RPMI8226 (cell line): ENCODE measurements around the gene USP17L12.
"Not testable (repeated sequence)": the region's sequence is repeated elsewhere in the genome, so short reads cannot be mapped to it uniquely, and the experiment has no call there.

Experiments used
- DNase-seq: peaks from one replicate; pipeline ENCODE4 v3.0.0-alpha.2; 2015

USP17L12 gene, protein sequence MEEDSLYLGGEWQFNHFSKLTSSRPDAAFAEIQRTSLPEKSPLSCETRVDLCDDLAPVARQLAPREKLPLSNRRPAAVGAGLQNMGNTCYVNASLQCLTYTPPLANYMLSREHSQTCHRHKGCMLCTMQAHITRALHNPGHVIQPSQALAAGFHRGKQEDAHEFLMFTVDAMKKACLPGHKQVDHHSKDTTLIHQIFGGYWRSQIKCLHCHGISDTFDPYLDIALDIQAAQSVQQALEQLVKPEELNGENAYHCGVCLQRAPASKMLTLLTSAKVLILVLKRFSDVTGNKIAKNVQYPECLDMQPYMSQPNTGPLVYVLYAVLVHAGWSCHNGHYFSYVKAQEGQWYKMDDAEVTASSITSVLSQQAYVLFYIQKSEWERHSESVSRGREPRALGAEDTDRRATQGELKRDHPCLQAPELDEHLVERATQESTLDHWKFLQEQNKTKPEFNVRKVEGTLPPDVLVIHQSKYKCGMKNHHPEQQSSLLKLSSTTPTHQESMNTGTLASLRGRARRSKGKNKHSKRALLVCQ

DNA sequence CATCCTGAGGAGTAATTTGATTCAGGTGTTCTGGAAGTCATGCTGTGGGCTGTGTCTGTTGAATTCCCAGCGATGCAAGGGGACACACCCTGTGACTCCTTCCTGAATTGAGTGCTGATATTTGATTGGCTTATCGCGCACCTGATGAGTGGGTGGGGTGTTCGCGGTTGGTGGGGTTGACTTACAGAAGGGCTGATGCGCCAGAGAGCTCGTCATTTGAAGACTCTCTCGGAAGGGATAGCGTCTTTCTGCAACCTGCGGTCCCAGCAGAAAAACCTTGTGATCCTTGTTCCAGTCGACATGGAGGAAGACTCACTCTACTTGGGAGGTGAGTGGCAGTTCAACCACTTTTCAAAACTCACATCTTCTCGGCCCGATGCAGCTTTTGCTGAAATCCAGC lies at the start of gene USP17L12:
USP17L12 (plus strand) TSS at position 301 of the 400 bp plus-strand sequence; CDS start at position 301, 0 bp downstream.
- DNase-seq = not testable (repeated sequence)

DNA sequence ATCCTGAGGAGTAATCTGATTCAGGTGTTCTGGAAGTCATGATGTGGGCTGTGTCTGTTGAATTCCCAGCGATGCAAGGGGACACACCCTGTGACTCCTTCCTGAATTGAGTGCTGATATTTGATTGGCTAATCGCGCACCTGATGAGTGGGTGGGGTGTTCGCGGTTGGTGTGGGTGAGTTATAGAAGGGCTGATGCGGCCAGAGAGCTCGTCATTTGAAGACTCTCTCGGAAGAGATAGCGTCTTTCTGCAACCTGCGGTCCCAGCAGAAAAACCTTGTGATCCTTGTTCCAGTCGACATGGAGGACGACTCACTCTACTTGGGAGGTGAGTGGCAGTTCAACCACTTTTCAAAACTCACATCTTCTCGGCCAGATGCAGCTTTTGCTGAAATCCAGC lies 9.6 kb upstream of the USP17L12 start, which contains the start of gene USP17L10:
USP17L10 (plus strand) TSS at position 301 of the 400 bp plus-strand sequence; CDS start at position 301, 0 bp downstream.
- DNase-seq = not testable (repeated sequence)

DNA sequence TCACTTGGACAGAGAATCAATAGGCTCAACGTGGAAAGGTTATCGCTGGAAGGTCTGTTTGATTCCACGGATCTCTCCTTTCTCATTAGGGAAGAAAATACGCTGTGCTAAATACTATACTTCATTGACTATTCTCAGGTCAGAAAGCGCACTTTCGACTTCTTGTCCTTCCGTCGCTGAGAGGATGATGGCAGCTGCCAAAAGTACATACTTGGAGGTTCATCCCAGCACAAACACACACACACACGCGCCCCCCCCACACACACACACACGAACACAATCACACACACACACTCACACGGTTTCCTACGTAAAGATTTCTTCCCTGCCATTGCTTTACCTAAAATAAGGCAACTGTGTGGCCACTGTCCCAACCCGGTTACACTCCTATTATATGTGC lies 5.3 kb upstream of the USP17L12 start:
- DNase-seq = not testable (repeated sequence)

DNA sequence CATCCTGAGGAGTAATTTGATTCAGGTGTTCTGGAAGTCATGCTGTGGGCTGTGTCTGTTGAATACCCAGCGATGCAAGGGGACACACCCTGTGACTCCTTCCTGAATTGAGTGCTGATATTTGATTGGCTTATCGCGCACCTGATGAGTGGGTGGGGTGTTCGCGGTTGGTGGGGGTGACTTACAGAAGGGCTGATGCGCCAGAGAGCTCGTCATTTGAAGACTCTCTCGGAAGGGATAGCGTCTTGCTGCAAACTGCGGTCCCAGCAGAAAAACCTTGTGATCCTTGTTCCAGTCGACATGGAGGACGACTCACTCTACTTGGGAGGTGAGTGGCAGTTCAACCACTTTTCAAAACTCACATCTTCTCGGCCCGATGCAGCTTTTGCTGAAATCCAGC lies 4.8 kb upstream of the USP17L12 start, which contains the start of gene USP17L11:
USP17L11 (plus strand) TSS at position 301 of the 400 bp plus-strand sequence; CDS start at position 301, 0 bp downstream.
- DNase-seq = not testable (repeated sequence)

DNA sequence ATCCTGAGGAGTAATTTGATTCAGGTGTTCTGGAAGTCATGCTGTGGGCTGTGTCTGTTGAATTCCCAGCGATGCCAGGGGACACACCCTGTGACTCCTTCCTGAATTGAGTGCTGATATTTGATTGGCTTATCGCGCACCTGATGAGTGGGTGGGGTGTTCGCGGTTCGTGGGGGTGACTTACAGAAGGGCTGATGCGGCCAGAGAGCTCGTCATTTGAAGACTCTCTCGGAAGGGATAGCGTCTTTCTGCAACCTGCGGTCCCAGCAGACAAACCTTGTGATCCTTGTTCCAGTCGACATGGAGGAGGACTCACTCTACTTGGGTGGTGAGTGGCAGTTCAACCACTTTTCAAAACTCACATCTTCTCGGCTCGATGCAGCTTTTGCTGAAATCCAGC lies 4.6 kb downstream of the USP17L12 start, which contains the start of gene USP17L13:
USP17L13 (plus strand) TSS at position 301 of the 400 bp plus-strand sequence; CDS start at position 301, 0 bp downstream.
- DNase-seq = not testable (repeated sequence)

DNA sequence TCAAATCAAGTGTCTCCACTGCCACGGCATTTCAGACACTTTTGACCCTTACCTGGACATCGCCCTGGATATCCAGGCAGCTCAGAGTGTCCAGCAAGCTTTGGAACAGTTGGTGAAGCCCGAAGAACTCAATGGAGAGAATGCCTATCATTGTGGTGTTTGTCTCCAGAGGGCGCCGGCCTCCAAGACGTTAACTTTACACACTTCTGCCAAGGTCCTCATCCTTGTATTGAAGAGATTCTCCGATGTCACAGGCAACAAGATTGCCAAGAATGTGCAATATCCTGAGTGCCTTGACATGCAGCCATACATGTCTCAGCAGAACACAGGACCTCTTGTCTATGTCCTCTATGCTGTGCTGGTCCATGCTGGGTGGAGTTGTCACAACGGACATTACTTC lies 10.3 kb downstream of the USP17L12 start:
- DNase-seq = not testable (repeated sequence)

DNA sequence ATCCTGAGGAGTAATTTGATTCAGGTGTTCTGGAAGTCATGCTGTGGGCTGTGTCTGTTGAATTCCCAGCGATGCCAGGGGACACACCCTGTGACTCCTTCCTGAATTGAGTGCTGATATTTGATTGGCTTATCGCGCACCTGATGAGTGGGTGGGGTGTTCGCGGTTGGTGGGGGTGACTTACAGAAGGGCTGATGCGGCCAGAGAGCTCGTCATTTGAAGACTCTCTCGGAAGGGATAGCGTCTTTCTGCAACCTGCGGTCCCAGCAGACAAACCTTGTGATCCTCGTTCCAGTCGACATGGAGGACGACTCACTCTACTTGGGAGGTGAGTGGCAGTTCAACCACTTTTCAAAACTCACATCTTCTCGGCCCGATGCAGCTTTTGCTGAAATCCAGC lies 14.1 kb downstream of the USP17L12 start, which contains the start of gene USP17L15:
USP17L15 (plus strand) TSS at position 301 of the 400 bp plus-strand sequence; CDS start at position 301, 0 bp downstream.
- not testable (repeated sequence) for DNase-seq

DNA sequence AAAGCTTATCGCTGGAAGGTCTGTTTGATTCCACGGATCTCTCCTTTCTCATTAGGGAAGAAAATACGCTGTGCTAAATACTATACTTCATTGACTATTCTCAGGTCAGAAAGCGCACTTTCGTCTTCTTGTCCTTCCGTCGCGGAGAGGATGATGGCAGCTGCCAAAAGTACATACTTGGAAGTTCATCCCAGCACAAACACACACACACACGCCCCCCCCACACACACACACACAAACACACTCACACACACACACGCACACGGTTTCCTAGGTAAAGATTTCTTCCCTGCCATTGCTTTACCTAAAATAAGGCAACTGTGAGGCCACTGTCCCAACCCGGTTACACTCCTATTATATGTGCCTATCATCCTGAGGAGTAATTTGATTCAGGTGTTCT lies 18.5 kb downstream of the USP17L12 start:
- DNase-seq = not testable (repeated sequence)

DNA sequence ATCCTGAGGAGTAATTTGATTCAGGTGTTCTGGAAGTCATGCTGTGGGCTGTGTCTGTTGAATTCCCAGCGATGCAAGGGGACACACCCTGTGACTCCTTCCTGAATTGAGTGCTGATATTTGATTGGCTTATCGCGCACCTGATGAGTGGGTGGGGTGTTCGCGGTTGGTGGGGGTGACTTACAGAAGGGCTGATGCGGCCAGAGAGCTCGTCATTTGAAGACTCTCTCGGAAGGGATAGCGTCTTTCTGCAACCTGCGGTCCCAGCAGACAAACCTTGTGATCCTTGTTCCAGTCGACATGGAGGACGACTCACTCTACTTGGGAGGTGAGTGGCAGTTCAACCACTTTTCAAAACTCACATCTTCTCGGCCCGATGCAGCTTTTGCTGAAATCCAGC lies 23.6 kb downstream of the USP17L12 start, which contains the start of gene USP17L17:
USP17L17 (plus strand) TSS at position 301 of the 400 bp plus-strand sequence; CDS start at position 301, 0 bp downstream.
- DNase-seq = not testable (repeated sequence)

DNA sequence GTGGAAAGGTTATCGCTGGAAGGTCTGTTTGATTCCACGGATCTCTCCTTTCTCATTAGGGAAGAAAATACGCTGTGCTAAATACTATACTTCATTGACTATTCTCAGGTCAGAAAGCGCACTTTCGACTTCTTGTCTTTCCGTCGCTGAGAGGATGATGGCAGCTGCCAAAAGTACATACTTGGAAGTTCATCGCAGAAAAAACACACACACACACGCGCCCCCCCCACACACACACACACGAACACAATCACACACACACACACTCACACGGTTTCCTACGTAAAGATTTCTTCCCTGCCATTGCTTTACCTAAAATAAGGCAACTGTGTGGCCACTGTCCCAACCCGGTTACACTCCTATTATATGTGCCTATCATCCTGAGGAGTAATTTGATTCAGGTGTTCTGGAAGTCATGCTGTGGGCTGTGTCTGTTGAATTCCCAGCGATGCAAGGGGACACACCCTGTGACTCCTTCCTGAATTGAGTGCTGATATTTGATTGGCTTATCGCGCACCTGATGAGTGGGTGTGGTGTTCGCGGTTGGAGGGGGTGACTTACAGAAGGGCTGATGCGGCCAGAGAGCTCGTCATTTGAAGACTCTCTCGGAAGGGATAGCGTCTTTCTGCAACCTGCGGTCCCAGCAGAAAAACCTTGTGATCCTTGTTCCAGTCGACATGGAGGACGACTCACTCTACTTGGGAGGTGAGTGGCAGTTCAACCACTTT lies 28.2 kb downstream of the USP17L12 start, which contains the start of gene USP17L18:
USP17L18 (plus strand) TSS at position 678 of the 728 bp plus-strand sequence; CDS start at position 678, 0 bp downstream.
- not testable (repeated sequence) for DNase-seq

DNA sequence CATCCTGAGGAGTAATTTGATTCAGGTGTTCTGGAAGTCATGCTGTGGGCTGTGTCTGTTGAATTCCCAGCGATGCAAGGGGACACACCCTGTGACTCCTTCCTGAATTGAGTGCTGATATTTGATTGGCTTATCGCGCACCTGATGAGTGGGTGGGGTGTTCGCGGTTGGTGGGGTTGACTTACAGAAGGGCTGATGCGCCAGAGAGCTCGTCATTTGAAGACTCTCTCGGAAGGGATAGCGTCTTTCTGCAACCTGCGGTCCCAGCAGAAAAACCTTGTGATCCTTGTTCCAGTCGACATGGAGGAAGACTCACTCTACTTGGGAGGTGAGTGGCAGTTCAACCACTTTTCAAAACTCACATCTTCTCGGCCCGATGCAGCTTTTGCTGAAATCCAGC lies 33.1 kb downstream of the USP17L12 start, which contains the start of gene USP17L19:
USP17L19 (plus strand) TSS at position 301 of the 400 bp plus-strand sequence; CDS start at position 301, 0 bp downstream.
- DNase-seq = not testable (repeated sequence)

DNA sequence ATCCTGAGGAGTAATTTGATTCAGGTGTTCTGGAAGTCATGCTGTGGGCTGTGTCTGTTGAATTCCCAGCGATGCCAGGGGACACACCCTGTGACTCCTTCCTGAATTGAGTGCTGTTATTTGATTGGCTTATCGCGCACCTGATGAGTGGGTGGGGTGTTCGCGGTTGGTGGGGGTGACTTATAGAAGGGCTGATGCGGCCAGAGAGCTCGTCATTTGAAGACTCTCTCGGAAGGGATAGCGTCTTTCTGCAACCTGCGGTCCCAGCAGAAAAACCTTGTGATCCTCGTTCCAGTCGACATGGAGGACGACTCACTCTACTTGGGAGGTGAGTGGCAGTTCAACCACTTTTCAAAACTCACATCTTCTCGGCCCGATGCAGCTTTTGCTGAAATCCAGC lies 37.9 kb downstream of the USP17L12 start, which contains the start of gene USP17L20:
USP17L20 (plus strand) TSS at position 301 of the 400 bp plus-strand sequence; CDS start at position 301, 0 bp downstream.
- not testable (repeated sequence) for DNase-seq

DNA sequence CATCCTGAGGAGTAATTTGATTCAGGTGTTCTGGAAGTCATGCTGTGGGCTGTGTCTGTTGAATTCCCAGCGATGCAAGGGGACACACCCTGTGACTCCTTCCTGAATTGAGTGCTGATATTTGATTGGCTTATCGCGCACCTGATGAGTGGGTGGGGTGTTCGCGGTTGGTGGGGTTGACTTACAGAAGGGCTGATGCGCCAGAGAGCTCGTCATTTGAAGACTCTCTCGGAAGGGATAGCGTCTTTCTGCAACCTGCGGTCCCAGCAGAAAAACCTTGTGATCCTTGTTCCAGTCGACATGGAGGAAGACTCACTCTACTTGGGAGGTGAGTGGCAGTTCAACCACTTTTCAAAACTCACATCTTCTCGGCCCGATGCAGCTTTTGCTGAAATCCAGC lies 42.6 kb downstream of the USP17L12 start, which contains the start of gene USP17L21:
USP17L21 (plus strand) TSS at position 301 of the 400 bp plus-strand sequence; CDS start at position 301, 0 bp downstream.
- not testable (repeated sequence) for DNase-seq

DNA sequence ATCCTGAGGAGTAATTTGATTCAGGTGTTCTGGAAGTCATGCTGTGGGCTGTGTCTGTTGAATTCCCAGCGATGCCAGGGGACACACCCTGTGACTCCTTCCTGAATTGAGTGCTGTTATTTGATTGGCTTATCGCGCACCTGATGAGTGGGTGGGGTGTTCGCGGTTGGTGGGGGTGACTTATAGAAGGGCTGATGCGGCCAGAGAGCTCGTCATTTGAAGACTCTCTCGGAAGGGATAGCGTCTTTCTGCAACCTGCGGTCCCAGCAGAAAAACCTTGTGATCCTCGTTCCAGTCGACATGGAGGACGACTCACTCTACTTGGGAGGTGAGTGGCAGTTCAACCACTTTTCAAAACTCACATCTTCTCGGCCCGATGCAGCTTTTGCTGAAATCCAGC lies 47.4 kb downstream of the USP17L12 start, which contains the start of gene USP17L22:
USP17L22 (plus strand) TSS at position 301 of the 400 bp plus-strand sequence; CDS start at position 301, 0 bp downstream.
- DNase-seq = not testable (repeated sequence)
